NCI-H510A treated with DMSO at 0.1 percent for 48 hours (cell line): ENCODE results near the gene DHX32.
A peak's percentile ranks its signal among the peaks of the same experiment; 100 is the strongest.

Experiments
- DNase-seq: peaks from one replicate; lab custom pipeline; 2025; lab: John Stamatoyannopoulos, UW

Gene DHX32

DNA sequence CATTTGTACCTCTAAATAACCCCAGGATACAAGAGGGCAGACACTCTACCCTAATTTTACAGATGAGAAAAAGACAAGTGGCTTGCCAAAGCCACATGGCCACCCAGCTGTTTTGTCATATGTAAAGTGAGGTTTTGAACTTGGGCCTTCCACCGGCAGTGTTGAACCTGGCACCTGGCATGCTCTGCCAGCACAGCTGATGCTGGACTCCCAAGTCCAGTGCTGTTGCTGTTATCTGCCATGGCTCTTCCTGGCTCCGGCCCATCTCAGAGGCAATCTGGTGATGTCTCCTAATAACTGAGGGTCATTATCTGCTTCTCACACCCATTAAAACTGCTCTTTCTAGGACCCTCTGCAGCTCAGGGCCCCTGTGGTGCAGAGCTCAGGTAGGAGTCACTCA, 32.7 kb downstream of the DHX32 start:
- DNase-seq: no peak

DNA sequence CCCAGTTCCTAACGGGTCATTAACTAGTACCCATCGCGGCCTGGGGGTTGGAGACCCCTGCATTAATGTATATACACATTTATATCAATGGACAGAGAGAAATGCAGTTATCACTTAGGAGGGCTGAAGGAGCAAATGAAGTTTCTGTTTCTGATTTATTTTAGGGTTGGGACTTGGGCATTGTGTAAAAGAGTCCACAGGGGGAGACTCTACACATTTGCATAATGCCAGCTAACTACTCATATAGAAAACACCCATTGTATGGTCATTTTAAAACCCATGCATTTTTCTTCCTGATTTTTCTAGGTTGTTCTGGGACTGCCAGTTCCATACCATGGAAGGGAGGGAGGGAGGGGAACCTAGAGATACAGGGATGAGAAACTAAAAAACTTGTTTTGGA, 34.2 kb downstream of the DHX32 start:
- DNase-seq: no peak

DNA sequence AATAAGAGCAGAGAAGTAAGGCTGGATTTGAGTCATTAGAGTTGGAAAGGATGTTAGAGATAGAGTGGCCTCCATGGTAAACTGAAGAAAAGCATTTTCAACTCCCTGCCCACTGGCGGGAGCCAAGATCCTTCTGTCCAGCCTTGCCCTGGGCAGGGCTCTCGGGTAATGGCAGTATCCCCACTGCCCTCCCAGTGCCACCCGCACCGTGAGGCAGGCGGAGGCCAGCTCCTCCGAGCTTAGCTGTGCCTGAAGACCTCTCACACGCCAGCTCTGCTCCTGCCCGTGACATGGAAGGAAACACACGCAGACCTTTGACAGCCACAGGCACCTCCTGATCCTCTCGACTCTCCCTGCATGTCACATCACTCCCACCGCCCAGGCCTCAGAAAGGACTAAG, 35.5 kb downstream of the DHX32 start:
- no peak for DNase-seq

DNA sequence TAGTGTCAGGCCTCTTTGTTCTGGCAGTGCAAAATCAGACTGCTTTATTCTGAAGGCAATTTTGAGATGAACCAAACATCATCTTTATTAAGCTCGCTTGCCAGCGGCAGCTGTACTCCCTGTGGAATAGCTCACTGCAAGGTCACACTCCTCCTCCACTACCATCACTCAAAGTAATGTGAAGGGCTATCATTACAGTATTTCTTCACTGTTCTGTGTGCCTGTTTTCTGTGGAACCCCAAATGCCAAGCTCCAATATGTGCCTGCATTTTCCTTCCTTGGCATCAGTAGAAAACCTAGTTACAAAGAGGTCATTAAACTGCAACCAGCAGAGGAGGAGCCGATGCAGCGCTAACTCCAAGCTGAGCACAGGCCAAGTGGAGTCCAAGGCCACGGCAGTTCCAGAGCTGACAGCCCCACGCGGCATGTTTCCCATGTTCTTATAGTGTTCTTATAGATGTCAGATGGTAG, 36.3 kb downstream of the DHX32 start:
- no peak for DNase-seq

DNA sequence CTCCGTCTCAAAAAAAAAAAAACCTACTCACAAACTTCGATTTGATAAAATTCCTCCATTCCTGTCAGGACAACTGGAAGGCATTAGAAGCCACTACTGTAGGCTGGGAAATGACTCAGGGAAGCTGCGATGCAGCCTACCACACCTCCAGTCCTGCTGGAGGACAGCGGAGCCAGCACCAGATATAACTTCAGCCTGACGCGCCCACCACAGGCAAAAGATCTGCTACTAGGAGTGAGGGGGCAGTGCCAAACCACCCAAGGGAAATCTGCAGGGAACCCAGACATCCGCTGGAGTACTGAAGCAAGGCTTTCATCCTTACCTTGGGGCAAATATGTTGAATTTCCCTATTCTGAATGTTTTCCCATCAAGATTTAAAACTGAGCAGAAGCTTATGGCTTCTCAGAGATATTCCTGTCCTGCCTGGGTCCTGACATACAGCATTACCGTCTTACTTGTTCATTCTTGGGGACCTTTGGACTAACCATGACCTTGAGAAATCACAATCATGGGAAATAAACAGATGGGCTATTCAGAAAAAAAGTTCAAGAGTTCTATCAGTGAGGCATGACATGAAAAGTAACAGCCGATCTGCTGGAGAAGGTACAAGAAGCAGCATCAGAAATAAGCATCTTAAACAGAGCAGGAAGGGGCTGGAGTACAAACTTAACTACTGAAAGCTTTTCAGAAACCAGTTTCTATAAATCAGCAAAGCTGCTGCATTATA, 37.3 kb downstream of the DHX32 start:
- no peak for DNase-seq

DNA sequence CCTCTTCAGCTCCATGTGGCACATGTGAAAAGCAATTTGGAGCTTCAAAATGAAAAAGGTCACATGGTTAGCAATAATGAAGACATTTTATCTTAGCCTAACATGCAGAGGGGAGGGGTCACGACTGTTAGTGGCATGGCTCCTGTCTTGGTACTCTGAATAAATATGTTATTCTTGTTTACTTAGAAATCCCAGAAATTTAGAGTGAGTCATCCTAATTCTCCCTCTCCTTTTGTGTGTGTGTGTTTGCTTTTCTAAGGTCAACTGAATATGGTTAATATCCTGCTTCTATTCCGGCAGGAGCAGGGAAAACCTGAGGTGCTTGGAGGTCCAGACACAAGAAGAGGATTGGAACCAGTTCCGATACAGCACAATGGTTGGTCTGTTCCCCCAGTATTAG, 40.1 kb downstream of the DHX32 start:
- DNase-seq: no peak

DNA sequence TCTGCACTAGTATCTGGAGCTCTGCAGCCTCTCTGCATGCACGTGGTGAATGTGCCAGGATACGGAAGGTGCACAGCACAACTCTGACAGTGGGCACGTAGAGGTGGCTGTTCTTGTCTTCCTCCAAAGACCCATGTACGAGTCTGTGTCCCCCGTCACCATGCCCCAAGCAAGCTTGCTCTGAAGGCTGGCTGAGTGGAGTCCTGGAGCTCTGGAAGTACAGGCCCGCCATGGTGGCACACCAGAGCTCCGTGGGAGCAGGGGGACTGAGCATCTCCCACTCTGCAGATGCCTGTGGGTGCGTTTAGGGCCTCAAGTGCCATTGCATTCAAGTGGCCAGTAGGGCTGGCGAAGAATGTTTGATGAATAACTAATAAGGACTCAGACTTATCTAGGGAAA, 40.7 kb downstream of the DHX32 start:
- no peak for DNase-seq

DNA sequence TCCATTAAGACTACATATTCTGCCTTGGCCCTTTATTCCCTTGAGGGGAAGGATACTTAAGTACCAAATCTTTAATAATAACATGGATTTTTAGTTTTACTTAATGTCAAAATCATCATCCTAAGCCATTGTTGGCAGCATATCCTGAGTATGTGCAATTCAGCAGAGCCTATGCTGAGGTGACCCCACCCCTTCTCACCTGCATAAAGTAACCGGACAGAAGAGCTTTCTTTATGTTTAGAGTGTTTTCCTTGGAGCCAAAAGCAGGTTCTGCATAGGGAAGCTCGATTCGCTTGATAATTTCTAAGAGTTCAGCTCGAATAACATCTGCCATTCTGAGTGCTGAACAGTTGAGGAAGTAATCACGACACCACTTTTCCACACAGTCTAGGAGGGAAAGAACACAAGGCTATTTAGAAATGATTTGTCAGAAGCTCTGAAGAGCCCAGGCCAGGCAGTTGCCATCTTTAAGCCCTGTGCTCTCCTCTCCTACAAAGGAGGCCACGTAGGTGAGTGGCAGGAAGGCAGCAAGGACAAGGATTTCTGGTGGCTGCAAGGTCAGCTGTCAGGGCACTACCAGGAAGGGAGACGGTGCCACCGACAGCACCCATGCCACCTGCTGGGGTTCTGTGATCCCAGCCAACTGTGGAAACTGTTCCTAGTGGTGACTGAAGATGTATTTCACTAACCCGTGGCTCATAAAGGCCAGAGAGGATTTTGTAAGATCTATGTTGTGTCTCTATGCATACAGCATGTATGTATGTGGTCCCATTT, 42.1 kb downstream of the DHX32 start:
- peak; percentile 56 for DNase-seq

DNA sequence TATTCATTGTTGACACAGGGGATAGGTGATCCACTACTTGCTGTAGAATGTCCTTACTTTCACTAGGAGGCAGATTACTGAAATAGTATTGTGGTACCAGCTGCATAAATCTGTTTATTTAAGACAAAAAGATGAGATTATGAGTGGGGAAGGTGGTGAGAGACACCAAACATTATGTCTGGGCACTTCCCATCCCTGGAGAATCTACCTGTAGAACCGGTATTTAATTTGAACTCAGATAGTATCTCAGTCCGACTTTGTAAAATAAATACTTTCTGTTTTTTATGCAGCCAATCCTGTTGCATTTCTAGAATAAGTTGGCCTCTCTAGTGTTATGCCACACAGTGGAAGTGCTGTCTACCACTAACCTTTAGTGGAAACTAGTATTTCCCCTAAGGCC, 44.3 kb downstream of the DHX32 start:
- DNase-seq: no peak

DNA sequence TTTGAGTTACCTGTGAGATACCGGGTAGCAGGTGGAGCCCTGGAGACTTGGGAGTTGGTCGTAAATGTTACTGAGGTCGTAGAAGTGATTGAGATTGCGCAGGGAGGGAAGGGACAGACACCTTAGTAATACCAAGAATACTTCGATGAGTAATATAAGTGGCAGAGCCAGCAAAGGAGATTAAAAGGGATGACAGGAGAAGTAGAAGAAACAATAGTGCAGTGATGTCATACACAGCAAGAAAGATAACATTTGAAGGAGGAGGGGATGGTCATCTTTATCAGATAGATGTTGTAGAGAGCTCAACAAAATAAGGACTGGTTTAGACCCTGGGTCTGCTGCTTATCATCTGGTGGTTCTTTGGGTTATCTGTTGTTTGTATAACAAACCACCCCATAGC, 52.8 kb downstream of the DHX32 start:
- DNase-seq: no peak

DNA sequence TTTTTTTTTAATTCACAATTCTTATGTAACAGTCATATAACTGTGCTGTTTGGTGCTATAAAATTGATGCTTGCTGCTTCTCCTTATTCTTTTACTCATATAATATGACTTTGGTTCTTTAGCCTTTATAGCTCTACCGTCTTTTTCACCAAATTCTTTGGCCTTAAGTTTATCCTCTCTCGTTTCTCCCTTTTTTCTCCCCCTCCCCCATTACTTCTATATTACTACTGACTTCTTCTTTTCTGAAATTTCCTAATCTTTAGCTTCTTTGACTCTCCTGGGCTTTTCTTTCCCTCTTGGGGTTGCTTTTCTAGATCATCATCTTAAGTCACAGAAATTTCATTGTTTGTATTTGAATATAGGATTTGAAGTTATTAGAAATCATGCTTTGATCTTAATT, 54.0 kb downstream of the DHX32 start:
- DNase-seq: no peak

DNA sequence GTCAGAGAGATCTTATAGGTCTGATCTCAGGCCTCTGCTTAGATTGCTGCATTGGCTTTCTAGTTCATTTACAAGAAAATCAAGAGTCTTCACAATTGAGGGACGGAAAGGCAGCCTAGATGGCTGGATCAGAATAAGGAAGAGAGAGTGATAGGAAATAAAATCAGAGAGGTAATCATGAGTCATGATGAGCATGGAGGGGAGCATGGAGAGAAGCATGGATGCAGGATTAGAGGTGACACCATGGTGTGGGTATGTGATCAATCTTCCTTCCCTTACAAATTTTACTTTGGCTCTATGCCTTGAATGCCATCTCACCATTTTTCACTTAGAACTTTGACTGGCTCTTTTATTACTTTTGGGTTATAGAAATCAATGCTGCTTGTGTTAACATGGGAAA, 56.4 kb downstream of the DHX32 start:
- DNase-seq: no peak

DNA sequence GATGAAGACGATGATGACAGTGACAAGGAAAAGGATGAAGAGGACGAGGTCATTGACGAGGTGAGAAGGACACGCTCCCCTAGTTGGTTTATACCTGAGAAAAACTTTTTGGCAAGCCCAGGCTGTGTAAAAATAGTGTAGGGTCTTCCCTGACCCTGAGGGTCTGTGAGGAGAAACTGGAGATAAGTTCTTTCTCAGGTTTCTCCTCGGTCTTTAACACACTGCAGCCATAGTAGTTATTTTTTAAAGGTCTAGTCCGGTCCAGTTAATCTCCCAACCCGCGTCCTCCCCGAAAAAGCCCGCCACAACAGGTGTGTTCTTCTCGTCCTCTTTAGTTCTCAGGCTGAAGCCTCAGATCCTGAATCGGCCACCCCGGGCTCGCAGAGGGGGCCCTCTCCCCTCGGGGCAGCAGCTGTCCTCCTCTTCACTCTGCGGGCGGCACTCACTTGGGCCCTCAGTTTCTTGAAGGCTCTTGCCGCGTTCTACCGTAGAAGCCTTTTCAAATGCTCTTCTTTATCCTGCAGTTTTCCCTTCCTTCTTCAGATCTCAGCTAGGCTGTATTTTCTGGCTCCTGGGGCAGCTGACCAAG, 57.3 kb downstream of the DHX32 start:
- no peak for DNase-seq

DNA sequence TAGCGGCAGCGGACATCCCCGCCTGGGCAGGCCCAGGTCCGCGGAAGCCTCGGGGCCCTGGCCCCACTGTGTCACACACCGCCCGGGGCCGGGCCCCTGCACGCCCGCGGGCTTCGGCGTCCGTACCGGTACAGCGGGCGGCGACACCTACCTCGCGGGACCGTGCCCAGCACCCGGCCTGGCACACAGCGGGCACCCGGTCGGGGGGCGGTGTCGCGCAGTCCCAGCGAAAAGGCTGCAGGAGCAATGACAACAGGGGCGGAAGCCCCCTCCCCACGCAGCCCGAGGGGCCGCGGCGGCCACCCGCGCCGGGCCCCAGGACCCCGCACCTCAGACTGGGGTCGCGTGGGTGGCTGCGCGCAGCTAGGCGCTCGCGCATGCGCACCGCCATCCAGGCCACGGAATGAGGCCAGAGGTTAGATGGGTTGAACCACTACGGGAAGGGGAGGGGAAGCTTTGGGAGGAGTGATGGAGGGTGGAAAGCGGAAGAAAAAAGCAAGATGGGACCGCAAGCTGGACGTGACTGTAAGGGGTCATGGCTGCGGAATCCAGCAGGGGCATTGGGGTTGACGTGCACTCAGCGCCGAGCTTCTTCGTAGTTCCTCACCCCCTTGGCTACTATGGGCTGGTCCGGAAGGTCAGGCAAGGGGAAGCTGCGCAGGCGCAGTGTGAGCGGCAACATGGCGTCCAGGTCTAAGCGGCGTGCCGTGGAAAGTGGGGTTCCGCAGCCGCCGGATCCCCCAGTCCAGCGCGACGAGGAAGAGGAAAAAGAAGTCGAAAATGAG, 58.0 kb downstream of the DHX32 start, which contains the start of the genes BCCIP and UROS:
Gene BCCIP (plus strand): TSS at position 669 of the 785 bp plus-strand sequence. CDS start 12 bp downstream, at position 681.
Gene UROS (minus strand): TSS at position 381 of the 785 bp plus-strand sequence. CDS start 6,759 bp downstream, outside the sequence.
- peak; percentile 92 for DNase-seq

DNA sequence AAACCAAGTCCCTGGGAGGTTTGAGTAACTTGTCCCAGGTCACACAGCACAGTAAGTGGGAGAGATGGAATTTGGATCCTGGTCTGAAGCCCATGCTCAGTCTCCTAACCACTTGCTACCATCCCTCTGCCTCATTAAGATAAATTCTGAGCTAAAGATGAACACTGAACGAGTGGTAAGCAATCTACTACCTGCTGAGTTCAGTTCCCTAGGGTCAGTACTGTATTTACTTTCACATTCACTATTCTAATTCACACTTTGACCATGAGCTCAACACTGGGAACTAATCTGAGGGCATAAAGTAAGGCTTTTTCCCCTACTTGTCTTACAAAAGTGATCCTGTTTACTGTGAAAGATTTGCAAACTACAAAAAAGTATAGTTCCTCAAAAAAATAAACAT, 60.4 kb downstream of the DHX32 start:
- DNase-seq: no peak

DNA sequence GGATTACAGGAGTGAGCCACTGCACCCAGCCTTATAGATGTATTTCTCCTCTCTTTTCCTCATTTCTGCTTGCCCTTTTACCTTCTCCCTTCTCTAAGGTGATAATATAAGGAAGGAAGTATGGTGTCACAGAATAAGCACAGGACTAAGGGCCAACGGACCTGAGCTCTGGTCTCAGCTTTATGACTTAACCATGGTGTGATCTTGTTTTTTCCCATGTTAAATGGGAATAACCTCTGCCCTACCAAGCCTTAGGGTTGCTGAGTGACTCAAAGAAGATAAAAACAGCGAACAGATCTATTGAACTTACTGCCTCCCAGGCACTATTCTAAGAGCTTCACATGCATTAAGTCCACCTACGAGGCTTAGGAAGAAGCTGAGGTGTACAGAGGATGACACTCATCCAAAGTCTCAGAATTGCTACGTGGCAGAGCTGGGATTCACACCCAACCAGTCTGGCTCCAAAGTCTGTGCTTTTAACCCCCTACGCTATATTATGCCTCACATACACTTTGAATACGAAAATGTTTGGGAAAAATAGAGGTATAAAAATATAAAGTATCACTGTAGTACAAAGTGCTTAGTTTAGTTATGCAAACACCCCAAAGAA, 63.6 kb downstream of the DHX32 start:
- DNase-seq: no peak

DNA sequence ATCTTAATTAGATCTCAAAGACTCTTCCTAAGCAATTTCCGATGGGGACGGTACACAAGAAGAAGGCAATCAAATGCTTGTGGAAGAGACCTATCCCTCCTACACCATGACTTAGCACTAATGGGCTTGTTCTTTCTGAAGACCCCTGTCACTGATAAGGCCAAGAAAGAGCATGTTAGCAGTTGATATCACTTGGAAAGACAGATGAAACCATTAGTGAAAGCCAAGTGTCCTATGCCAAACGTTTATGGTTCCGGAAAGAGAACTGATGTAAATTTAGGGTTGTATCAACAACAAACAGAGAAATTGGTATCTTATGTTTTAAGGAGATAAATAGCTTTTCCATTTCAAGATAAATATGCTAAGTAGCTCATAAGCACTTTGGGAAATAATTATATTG, 64.5 kb downstream of the DHX32 start:
- no peak for DNase-seq

DNA sequence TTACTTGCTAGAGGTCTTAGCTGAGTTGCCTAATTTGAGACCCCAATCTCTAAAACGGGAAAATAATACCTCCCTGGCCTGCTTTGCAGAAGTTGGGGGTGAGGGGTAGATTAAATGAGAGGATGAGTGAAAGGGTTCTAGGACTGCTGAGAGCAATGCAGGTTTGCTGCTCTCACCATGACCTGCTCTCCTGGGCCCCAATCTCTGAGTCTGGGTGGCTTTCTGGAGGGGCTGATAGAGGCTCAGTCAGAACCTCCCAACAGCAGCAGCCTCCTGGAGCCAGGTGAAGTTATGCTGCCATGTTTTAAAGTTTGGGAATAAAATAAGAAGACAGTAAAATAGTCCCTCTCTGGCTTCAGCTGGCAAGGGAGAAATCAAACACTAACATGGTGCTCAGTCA, 65.3 kb downstream of the DHX32 start:
- DNase-seq: no peak

DNA sequence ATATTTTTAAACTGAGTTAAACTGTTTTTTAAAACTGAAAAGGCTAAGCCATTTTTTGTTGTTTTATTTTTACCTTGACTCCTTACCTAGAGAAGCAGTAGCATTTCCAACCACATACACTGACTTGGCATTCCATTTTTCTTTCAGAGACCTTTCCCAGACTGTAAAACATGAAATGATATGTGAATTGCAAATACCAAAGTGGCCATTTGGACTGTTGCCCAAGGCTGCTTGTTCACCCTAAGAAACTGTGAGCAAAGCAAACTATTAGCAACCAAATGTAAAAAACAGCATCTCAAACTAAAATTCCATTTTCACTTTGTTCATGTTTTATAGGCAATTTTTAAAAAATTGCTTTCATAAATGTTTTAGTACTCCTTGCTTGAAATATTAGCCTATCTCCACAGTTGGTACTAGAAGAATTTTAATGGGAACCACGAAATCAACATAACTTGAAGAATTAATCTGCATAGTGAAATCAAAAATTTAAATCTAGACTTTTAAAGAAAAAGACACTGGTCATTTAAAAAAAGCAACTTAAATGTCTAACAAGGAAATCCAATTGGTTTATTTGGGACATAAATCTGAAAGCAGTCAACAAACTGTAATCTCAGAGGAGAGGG, 68.9 kb downstream of the DHX32 start:
- no peak for DNase-seq

DNA sequence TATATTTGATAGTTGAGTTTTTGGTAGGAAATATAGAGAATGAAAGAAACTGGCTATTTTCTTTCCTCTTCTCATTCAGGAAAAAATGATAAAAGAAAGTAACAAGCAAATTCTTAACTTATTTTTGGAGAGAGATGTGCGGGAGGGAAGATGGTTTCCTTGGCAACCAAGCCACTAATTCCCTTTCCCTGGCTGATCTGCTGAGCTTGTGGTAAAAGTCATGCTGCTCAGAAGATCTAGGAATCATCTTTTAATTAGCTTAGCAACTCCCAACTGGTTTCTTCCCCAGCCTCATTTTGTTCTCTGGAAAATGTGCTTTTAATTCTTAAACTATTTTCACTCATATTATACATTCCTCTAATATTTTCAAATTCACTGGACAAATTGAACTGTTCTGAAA, 69.8 kb downstream of the DHX32 start:
- DNase-seq: no peak

DNA sequence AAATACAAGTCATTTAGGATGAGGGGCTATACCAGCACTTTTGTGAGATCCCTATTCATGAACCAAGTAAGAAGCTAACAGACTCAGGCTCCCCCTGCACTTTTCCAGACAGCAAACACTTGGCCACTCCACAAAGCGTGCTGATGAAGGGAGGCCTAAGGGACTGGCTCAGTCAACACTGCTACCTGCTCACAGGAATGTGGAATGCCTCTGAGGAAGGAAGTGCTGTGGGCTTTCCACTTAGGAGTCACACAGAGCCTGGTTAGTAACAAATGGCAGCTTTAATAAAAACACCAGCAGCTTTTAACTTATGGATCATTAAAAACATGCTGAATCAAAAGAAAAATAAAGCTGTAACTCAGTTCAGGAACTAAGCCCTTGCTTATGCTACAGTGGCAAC, 73.0 kb downstream of the DHX32 start:
- DNase-seq: no peak
